ENCODE data around the gene S100B. TPM values are rescaled to one million over a fixed set of nuclear protein-coding genes. Genes with fewer than 3 reads are reported as not detected.

S100B gene
- total RNA-seq, 4 donors from 2014 or later: 1.8 to 9.1 (median 3.4) TPM; not detected in 1

DNA sequence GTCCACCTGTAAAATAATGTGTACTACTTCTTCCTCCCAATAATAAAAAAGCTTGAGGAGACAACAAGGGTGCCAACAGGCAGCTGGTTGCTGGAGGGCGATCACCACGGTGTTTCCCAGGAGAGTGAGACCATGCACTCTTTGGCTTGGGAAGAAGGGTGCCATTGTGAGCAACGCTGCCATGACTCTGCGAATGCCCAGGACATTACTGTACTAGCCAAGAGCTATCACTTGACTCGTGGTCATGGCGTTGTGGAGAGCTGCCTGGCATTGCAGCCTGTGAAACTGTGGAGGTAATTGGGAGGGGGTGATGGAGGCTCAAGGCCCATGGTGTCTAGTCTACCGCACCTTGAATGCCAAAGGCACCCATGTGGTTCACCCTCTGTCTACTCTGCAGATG lies 16.0 kb upstream of the S100B start:
- no peaks in the 10 kb centered on the region for H3K27me3 ChIP-seq
- TF ChIP-seq POLR2A (IDR thresholded peaks at IDR 0.05): no peak
- TF ChIP-seq, protein P1, sequence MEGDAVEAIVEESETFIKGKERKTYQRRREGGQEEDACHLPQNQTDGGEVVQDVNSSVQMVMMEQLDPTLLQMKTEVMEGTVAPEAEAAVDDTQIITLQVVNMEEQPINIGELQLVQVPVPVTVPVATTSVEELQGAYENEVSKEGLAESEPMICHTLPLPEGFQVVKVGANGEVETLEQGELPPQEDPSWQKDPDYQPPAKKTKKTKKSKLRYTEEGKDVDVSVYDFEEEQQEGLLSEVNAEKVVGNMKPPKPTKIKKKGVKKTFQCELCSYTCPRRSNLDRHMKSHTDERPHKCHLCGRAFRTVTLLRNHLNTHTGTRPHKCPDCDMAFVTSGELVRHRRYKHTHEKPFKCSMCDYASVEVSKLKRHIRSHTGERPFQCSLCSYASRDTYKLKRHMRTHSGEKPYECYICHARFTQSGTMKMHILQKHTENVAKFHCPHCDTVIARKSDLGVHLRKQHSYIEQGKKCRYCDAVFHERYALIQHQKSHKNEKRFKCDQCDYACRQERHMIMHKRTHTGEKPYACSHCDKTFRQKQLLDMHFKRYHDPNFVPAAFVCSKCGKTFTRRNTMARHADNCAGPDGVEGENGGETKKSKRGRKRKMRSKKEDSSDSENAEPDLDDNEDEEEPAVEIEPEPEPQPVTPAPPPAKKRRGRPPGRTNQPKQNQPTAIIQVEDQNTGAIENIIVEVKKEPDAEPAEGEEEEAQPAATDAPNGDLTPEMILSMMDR (IDR thresholded peaks at IDR 0.05): no peak

DNA sequence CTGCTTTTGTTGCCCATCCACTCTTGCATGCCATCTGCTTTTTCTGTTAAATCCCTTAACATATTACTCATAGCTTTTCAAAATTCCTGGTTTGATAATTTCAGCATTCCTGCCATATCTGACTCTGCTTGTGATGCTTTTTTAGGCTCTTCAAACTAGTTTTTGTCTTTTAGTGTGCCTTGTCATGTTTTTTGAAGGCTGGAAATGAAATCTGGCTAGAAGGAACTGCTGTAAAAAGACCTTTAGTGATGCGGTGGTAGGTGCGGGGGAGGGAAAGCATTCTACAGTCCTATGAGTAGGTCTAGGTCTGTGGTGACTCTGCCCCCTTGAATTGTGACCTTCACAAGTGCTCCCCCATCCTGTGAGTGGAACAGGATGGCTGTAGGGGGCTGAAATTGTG lies 15.0 kb upstream of the S100B start:
- Histone ChIP-seq H3K27me3 (no peaks in the 10 kb centered on the region), H3K9me3 (no peaks in the 10 kb centered on the region), H3K27ac (no peak overlapping the region), H3K36me3 (no peaks in the 10 kb centered on the region), H3K4me3 (no peak overlapping the region), H3K4me1 (peaks cover 0 to 7% (median 0%) of the 10 kb centered on the region in 4 donors)
- TF ChIP-seq, protein P1 (IDR thresholded peaks at IDR 0.05): no peak
- TF ChIP-seq POLR2A (IDR thresholded peaks at IDR 0.05): no peak
- DNase-seq: no peak

More for the DNA sequence above, 16.0 kb upstream of the S100B start:
- Histone ChIP-seq H3K4me1 (peaks cover 0 to 7% (median 0%) of the 10 kb centered on the region in 4 donors), H3K4me3 (no peak overlapping the region), H3K27ac (peak overlapping the region in 2 of 4 donors; percentile 10 to 39), H3K9me3 (peaks cover 0 to 7% (median 3%) of the 10 kb centered on the region in 4 donors), H3K36me3 (no peaks in the 10 kb centered on the region)
- no peak for DNase-seq

DNA sequence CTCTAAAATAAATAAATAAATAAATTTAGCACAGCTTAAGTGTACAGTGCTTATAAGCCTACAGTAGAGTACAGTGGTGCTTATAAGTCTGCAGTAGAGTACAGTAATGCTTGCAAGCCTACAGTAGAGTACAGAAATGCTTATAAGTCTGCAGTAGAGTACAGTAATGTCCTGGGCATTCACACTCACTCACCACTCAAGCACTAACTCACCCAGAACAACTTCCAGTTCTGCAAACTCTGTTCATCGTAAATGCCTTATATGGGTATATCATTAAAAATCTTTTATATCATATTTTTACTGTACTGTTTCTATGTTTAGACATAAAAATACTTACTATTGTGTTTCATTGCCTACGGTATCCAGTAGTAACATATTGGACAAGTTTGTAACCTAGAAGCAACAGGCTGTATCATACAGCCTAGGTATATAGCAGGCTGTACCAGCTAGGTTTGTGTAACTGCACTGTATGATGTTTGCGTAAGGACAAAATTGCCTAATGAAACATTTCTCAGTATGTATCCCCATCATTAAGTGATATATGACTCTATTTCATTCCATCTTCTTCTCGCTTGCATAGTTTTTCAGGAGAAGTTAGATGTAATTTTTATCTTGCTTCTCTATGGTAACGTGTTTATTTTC lies 14.0 kb upstream of the S100B start:
- no peaks in the 10 kb centered on the region for H3K27me3 ChIP-seq
- no peaks in the 10 kb centered on the region for H3K9me3 ChIP-seq
- H3K27ac ChIP-seq: no peak overlapping the region
- H3K4me3 ChIP-seq: no peak overlapping the region
- peaks cover 0 to 7% (median 0%) of the 10 kb centered on the region in 4 donors for H3K4me1 ChIP-seq
- no peak for DNase-seq
- no peaks in the 10 kb centered on the region for H3K36me3 ChIP-seq
- TF ChIP-seq, protein P1 (IDR thresholded peaks at IDR 0.05): no peak
- no peak for TF ChIP-seq POLR2A (IDR thresholded peaks at IDR 0.05)

DNA sequence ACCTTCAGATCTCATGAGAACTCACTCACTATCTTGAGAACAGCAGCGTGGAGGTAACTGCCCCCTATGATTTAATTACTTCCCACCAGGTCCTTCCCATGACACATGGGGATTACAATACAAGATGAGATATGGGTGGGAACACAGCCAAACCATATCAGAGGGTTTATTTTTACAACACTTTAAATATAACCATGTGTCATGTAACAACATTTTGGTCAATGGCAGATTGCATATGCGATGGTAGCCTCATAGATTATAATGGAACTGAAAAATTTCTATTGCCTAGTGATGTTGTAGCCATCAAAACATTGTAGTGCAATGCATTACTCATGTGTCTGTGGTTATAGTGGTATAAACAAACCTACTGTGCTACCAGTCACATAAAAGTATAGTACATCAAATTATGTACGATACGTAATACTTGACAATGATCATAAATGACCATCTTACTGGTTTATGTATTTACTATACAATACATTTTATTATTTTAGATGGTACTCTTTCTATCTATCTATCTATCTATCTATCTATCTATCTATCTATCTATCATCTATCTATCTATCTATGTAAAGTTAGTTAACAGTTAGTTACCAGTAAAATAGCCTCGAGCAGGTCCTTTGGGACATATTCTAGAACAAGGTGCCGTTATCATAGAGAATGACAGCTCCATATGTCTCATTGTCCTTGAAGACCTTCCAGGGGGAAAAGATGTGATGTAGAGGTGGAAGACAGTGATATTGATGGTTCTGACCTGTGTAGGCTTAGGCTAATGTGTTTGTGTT lies 12.6 kb upstream of the S100B start:
- H3K27me3 ChIP-seq: no peaks in the 10 kb centered on the region
- no peak overlapping the region for H3K27ac ChIP-seq
- peaks cover 0 to 7% (median 0%) of the 10 kb centered on the region in 4 donors for H3K4me1 ChIP-seq
- no peak overlapping the region for H3K4me3 ChIP-seq
- no peak for TF ChIP-seq POLR2A (IDR thresholded peaks at IDR 0.05)
- no peaks in the 10 kb centered on the region for H3K36me3 ChIP-seq
- no peak for DNase-seq
- no peaks in the 10 kb centered on the region for H3K9me3 ChIP-seq

DNA sequence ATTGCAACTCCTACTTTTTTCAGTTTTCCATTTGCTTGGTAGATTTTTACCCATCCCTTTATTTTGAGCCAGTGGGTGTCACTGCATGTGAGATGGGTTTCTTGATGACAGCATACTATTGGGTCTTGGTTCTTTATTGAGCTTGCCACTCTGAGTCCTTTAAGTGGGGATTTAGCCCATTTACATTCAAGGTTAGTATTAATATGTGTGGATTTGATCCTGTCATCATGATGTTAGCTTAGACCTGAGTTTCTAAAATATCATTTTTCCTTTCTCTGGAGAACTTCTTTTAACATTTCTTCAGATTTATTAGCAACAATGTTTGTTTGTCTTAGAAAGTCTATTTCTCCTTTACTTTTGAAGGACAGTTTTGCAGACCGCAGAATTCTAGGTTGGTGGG lies 11.8 kb upstream of the S100B start:
- TF ChIP-seq, protein P1 (IDR thresholded peaks at IDR 0.05): no peak
- no peak for TF ChIP-seq POLR2A (IDR thresholded peaks at IDR 0.05)
- DNase-seq: no peak
- Histone ChIP-seq H3K27ac (no peak overlapping the region), H3K9me3 (no peaks in the 10 kb centered on the region), H3K36me3 (no peaks in the 10 kb centered on the region), H3K4me1 (peaks cover 0 to 4% (median 0%) of the 10 kb centered on the region in 4 donors), H3K27me3 (no peaks in the 10 kb centered on the region), H3K4me3 (no peak overlapping the region)

DNA sequence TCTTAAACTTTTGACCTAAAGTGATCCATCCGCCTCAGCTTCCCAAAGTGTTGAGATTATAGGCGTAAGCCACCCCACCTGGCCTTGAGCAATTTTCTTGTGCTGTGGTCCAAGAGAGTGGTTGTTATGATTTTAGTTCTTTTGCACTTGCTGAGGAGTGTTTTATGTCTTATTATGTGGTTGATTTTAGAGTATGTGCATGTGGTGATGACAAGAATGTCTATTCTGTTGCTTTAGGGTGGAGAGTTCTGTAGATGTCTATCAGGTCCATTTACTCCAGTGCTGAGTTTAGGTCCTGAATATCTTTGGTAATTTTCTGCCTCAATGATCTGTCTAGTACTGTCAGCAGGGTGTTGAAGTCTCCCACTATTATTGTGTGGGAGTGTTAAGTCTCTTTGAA lies 11.2 kb upstream of the S100B start:
- H3K27me3 ChIP-seq: no peaks in the 10 kb centered on the region
- no peaks in the 10 kb centered on the region for H3K4me1 ChIP-seq
- H3K4me3 ChIP-seq: no peak overlapping the region
- DNase-seq: no peak
- H3K9me3 ChIP-seq: no peaks in the 10 kb centered on the region
- H3K27ac ChIP-seq: no peak overlapping the region
- TF ChIP-seq, protein P1 (IDR thresholded peaks at IDR 0.05): no peak
- TF ChIP-seq POLR2A (IDR thresholded peaks at IDR 0.05): no peak
- H3K36me3 ChIP-seq: no peaks in the 10 kb centered on the region

All from Peyer's patch (tissue), 4 donors.